SW480 (cell line): ENCODE data around the gene SRSF12.
"Not testable (repeated sequence)": the region's sequence is repeated elsewhere in the genome, so short reads cannot be mapped to it uniquely, and the experiment has no call there.

ENCODE experiments used
- DNase-seq: peaks from one replicate; pipeline ENCODE4 v3.0.0-alpha.2; 2016; ENCODE audit warnings: low spot score

Gene SRSF12

GRCh38 chr6:89128256-89128671 is 10.4 kb upstream of the SRSF12 start:
- DNase-seq: not testable (repeated sequence)

- DNase-seq: peak; percentile 62
These were observed 4.8 kb upstream of the SRSF12 start for GRCh38 chr6:89122625-89123024.

GRCh38 chr6:89121934-89122333 is 4.1 kb upstream of the SRSF12 start:
- no peak for DNase-seq

GRCh38 chr6:89120371-89120770 is 2.5 kb upstream of the SRSF12 start:
- no peak for DNase-seq

GRCh38 chr6:89118931-89119330 is 1.1 kb upstream of the SRSF12 start:
- DNase-seq: peak; percentile 11

- DNase-seq: no peak
These were observed 1.2 kb downstream of the SRSF12 start for GRCh38 chr6:89116702-89117101.

- DNase-seq: no peak
These were observed 5.9 kb downstream of the SRSF12 start for GRCh38 chr6:89111933-89112332.

GRCh38 chr6:89110284-89110683 is 7.6 kb downstream of the SRSF12 start:
- DNase-seq: no peak

GRCh38 chr6:89100114-89100513 is 17.8 kb downstream of the SRSF12 start:
- DNase-seq: no peak

- DNase-seq: no peak
These were observed 19.4 kb downstream of the SRSF12 start for GRCh38 chr6:89098461-89098860.

GRCh38 chr6:89087881-89088280 is 30.0 kb downstream of the SRSF12 start:
- DNase-seq: no peak

- DNase-seq: no peak
These were observed 32.3 kb downstream of the SRSF12 start for GRCh38 chr6:89085409-89086205.

- no peak for DNase-seq
These were observed 32.9 kb downstream of the SRSF12 start for GRCh38 chr6:89084954-89085353.

GRCh38 chr6:89084542-89084941 is 33.3 kb downstream of the SRSF12 start:
- DNase-seq: no peak

GRCh38 chr6:89082486-89082891 is 35.4 kb downstream of the SRSF12 start:
- DNase-seq: no peak

GRCh38 chr6:89081423-89082322 is 36.2 kb downstream of the SRSF12 start:
- peak; percentile 90 for DNase-seq

- DNase-seq: no peak
These were observed 36.8 kb downstream of the SRSF12 start for GRCh38 chr6:89081129-89081422.

GRCh38 chr6:89080281-89081128 is 37.4 kb downstream of the SRSF12 start, which contains the start of gene PNRC1:
PNRC1 (plus strand) TSS chr6:89080751; CDS start chr6:89080895, 144 bp downstream.
- peak; percentile 94 for DNase-seq

GRCh38 chr6:89079511-89080234 is 38.2 kb downstream of the SRSF12 start:
- DNase-seq: peak; percentile 29

- DNase-seq: no peak
These were observed 44.0 kb downstream of the SRSF12 start for GRCh38 chr6:89073840-89074239.

- DNase-seq: no peak
These were observed 44.8 kb downstream of the SRSF12 start for GRCh38 chr6:89073014-89073620.
